ENCODE results near the gene TIAM1.

TIAM1 gene

GRCh38 chr21:31329456-31330143 is 14.5 kb downstream of the TIAM1 start:
- DNase-seq (ENCODE audit: low spot score), result no peak

- DNase-seq (ENCODE audit: low spot score), result no peak
Observed at GRCh38 chr21:31326522-31327242, 17.4 kb downstream of the TIAM1 start.

- DNase-seq (ENCODE audit: low spot score), result no peak
Observed at GRCh38 chr21:31318971-31319370, 25.1 kb downstream of the TIAM1 start.

DNA sequence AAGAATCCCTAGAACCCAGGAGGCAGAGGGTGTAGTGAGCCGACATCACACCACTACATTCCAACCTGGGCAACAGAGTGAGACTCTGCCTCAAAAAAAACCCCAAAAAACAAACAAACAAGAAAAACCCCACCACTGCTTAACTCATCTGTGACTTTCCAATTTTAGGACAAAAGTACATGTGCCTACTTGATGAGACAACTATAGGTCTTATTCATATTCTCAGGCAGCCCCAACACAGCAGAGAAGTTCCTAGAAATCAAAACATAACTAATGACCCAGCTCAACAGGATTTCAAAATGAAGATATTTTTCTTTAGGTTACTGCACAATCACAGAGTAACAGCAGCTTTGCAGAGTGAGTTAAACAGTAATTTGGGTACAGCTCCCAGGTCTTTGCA is 26.4 kb downstream of the TIAM1 start:
- DNase-seq (ENCODE audit: low spot score), result no peak

DNA sequence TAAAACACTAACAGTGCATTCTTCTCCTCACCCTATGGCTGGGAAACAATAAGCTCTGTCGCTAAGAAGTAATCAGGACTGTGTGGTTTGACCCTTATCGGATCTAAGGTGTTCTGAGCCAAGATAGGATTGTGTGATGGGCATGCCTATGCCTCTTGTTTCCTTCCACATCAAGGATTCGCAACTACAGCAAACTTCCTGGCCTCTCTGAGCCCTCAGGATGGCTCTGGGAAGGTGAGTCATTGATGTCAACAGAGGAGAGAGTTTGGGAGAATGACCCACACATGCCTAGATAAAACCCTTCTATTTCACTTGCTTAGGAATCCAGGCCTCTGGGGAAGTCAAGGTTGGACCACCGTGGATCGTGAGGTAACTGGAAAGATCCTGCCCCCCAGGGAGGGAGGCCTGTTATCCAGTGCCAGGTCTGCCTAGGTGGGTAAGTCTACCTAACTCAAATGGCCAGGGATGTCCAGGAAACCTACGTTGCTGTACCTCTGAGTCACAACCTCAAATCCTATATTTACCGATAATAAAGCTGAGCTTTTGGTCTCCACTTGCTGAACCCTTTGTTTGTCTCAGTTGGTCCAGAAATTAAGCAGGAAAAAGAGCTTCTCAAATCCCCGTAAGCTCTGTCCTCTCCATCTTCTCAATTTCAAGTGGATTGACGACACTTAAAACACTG is 27.4 kb downstream of the TIAM1 start:
- no peak for DNase-seq (ENCODE audit: low spot score)

DNA sequence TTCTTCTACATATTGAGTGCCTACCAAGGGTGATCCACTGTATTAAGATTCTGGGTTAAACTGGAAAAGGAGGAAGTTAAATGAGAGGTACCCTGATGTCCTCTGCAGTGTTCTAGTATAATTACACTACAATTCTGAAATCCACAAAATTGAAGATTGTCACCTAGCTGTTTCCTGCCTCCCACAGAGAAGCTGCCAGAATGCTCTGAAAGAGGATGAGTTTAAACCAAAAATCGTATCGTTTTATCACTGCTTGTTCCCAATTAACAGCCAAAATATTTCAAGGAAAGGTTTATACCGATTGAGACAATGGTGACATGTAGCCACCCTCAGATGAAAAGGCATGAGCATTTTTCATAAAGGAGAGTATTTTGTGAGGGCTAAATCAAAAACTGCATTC is 28.0 kb downstream of the TIAM1 start:
- DNase-seq (ENCODE audit: low spot score), result no peak

- DNase-seq (ENCODE audit: low spot score), result no peak
Observed at GRCh38 chr21:31310750-31311149, 33.3 kb downstream of the TIAM1 start.

- DNase-seq (ENCODE audit: low spot score), result no peak
Observed at GRCh38 chr21:31308584-31308983, 35.5 kb downstream of the TIAM1 start.

GRCh38 chr21:31305888-31306287 is 38.2 kb downstream of the TIAM1 start:
- DNase-seq (ENCODE audit: low spot score), result no peak

DNA sequence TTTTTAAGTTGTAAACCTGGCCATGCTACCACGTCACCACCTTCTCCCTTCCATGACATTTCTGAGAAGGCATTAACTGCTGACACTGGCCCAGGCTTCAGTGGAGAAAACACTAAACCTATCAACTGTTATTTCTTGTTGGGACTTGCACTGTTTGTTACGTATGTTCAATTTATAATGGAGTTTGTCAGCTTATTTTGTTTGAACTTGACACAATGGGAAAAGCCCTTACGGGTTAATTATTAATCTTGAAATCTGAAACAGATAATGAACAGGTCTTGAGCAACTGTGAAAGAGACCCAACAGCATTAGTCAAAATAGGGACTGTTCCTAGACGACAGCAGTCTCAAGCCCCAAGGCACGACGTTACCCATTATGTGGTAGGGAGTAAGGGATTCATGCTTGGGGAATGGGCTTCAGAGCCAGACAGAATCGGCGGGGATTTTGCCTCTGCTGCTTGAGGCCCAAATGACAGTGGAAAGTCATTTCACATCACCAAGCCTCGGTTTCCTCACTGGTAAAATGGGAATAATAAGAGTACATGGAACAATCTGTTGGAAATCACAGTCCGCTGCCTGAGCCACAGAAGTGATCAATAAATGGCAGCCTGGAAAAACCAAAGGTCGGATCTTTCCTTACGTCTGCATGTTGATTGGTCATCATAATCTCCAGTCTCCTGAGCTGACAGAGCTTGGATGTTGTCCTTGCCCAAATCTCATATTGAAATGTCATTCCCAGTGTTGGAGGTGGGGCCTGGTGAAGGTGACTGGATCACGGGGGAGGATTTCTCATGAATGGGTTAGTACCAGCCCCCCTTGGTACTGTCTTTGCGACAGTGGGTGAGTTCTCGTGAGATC is 44.5 kb downstream of the TIAM1 start:
- DNase-seq (ENCODE audit: low spot score), result no peak

- no peak for DNase-seq (ENCODE audit: low spot score)
Observed at GRCh38 chr21:31298618-31299269, 45.3 kb downstream of the TIAM1 start.

DNA sequence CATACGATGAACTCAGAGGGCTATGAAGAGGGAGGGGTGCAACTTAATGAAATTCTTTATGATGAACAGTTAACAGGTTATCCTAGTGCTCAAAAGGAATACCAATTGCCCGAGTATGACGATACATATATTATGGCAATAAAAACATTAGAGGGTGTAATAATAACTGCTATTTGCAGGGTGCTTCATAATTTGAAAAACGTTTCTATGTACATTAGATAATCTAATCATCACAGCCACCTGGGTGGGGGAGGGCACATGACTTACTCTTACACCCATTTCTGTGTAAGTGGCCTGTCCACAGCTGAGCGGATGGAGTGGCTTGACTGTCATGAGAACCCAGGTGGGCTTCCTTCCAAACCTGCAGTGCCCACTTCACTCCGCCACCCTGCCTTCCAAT is 46.3 kb downstream of the TIAM1 start:
- no peak for DNase-seq (ENCODE audit: low spot score)

DNA sequence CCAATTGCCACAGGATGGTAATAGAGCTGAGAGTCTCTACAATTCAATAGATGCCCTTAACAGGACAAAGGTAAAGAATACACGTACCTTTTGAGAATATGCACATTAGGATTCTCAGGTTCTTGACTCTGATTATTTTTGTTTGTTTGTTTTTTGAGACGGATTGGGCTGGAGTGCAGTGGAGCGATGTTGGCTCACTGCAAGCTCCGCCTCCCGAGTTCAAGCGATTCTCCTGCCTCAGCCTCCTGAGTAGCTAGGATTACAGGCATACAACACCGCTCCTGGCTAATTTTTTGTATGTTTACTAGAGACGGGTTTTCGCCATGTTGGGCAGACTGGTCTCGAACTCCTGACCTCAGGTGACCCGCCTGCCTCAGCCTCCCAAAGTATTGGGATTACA is 48.4 kb downstream of the TIAM1 start:
- DNase-seq (ENCODE audit: low spot score), result no peak

GRCh38 chr21:31294691-31295090 is 49.4 kb downstream of the TIAM1 start:
- no peak for DNase-seq (ENCODE audit: low spot score)

DNA sequence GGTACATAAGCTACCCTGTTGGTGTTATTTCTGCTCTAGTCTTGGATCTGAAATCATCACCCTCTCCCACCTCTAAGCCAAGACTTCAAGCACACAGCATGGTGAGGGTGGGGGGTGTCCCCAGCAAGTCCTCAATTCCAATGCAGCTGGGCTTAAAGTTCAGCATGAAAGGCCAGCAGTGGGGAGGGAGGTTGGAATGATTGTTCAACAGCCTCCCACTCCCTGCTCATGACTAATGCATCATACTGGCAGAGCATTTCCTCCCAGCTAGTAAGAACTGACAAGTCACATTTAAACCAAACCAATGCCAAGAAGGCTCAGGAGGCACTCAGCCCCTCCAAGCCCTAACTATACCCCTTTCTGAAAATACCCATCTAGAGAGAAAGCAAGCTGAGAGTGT is 50.1 kb downstream of the TIAM1 start:
- no peak for DNase-seq (ENCODE audit: low spot score)

- DNase-seq (ENCODE audit: low spot score), result no peak
Observed at GRCh38 chr21:31290765-31291164, 53.3 kb downstream of the TIAM1 start.

DNA sequence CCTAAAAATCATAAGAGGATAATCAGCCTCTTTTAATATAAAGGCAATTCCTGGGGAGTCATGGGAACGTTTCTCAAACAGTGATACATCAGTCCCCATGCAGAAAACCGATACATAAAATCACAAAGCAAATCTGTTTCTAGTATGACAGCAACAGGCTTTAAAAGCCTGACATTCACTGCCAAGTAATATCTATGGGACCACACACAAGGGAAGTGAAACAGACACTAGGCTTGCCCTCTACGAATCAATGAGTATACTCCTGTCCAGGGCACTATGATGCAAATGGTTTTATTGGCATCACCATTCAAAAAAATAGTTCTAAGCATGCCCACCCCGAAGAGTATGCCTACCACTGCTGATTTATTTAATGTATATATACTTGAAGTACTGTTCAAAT is 54.4 kb downstream of the TIAM1 start:
- DNase-seq (ENCODE audit: low spot score), result no peak

- DNase-seq (ENCODE audit: low spot score), result no peak
Observed at GRCh38 chr21:31288191-31288590, 55.9 kb downstream of the TIAM1 start.

DNA sequence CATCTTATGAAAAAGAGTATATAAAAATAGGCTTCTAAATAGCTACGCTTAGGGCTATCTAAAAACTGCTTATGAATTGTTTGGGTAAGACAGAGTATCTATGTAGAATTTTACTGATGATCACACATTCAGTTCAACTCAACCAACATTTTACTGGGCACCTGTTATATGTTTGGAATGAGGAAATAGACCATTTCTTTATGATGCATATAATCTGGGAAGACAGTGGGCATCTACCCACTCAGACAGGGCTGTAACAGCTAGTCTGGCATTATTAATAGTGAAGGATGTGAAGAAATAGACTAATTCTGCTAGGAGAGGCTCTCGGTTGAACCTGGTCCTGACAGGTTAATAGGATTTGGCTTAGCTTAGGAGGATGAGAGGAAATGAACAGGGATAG is 56.9 kb downstream of the TIAM1 start:
- DNase-seq (ENCODE audit: low spot score), result no peak

- no peak for DNase-seq (ENCODE audit: low spot score)
Observed at GRCh38 chr21:31286621-31287020, 57.4 kb downstream of the TIAM1 start.

DNA sequence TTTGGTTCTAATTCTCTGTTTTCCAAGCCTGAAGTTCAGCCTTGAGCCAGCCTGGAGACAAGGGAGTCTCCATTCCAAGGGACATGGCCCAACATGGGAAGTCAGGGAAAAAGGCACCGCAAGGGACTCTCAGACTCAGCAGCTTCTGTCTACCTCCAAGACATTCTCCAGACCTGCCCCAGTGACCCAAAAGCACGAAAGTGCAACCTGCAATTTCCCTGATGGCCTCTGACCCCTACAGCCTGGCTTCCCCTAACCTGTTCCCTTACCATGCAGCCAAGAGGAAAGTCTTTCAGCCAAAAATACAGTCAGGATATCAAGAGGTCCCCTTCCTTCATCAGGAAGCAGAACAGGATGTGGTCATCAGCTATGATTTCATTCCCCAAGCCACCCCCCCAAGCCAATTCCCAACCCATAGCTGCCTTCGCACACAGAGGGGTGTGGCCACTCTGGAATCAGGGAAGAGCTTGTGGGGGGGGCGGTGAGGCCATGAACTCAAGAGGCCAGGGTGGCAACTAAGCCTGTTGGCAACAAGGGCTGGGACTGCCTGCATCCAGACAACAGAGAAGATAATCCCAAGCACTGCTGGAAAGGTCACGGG is 59.2 kb downstream of the TIAM1 start:
- DNase-seq (ENCODE audit: low spot score), result no peak

All from LoVo (cell line).